ENCODE measurements around the gene TK2. TPM values are rescaled to one million over a fixed set of nuclear protein-coding genes. Genes with fewer than 3 reads are reported as not detected.

Gene TK2
- total and polyA plus RNA-seq, 9 of the 15 experiments (the other 6 are each of a cell fraction or from before 2014, with no cell fraction given): 1.1 to 10.2 (median 5.3) TPM

DNA sequence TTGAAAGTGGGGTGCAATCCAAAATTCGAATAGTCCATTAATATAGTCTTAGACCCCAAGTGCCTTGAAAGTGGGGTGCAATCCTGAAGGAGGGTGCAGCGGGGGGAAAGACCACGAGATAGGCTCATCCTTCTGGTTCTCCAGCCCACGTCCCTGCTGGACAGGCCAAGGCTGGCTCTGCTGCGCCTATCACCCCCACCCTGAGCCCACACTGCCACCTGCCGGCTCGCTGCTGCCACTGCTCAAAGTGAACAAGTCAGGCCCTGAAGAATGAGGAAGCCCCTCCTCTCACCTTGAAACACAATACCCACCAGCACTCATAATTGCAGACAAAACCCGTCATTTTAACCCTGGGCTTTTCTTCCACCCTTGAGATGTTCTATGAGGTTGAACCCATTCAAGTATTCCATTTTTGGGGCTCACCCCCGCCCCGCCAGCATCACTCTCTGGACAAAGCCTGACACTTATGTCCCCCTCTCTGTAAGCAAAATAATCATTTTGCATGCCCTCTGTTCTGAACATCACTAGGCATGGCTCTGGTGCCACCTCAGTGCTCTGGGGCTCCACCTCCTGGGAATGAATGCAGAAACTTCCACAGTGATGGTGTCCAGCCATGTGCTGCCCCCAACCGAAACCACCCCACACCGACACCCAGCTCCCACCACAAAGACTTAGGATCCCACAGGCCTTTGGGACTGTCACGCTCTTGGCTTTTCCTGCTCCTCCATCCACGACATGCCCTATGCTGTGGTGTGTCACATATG lies 66.1 kb downstream of the TK2 start (continued):
- TF ChIP-seq, protein P1, sequence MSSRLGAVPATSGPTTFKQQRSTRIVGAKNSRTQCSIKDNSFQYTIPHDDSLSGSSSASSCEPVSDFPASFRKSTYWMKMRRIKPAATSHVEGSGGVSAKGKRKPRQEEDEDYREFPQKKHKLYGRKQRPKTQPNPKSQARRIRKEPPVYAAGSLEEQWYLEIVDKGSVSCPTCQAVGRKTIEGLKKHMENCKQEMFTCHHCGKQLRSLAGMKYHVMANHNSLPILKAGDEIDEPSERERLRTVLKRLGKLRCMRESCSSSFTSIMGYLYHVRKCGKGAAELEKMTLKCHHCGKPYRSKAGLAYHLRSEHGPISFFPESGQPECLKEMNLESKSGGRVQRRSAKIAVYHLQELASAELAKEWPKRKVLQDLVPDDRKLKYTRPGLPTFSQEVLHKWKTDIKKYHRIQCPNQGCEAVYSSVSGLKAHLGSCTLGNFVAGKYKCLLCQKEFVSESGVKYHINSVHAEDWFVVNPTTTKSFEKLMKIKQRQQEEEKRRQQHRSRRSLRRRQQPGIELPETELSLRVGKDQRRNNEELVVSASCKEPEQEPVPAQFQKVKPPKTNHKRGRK (tag; IDR thresholded peaks at IDR 0.05): no peak
- TF ChIP-seq ZNF639 (CRISPR knock-in tag; conservative IDR thresholded peaks at IDR 0.05 in 1 of 2, IDR thresholded peaks at IDR 0.05 in 1 of 2): no peak
- TF ChIP-seq CC2D1A (IDR thresholded peaks at IDR 0.05): peak; percentile 61; the same call in 1 of the 2 replicates
- TF ChIP-seq NR2C1 (IDR thresholded peaks at IDR 0.05): no peak
- no peak for TF ChIP-seq NR2C1 (tag; IDR thresholded peaks at IDR 0.05)
- TF ChIP-seq ZC3H11A (IDR thresholded peaks at IDR 0.05; ENCODE audit: low read depth, low read length): peak; percentile 64; the same call in 1 of the 2 replicates
- no peak for TF ChIP-seq BCOR (IDR thresholded peaks at IDR 0.05)
- peak; percentile 65 to 74 for TF ChIP-seq MAZ (CRISPR knock-in tag; conservative IDR thresholded peaks at IDR 0.05 in 1 of 2, IDR thresholded peaks at IDR 0.05 in 1 of 2)
- TF ChIP-seq MTF1 (CRISPR knock-in tag; IDR thresholded peaks at IDR 0.05; ENCODE audit: borderline replicate concordance): no peak
- TF ChIP-seq TAF7 (tag; IDR thresholded peaks at IDR 0.05): no peak
- TF ChIP-seq VEZF1 (CRISPR knock-in tag; IDR thresholded peaks at IDR 0.05): peak; percentile 42
- TF ChIP-seq STAG1 (CRISPR knock-in tag; IDR thresholded peaks at IDR 0.05; ENCODE audit: borderline replicate concordance): peak; percentile 46; the same call in 1 of the 2 replicates
- no peak for TF ChIP-seq E2F6 (IDR thresholded peaks at IDR 0.05; ENCODE audit: borderline replicate concordance in 1 of 2, extremely low read depth in 1 of 2, insufficient read depth in 1 of 2, insufficient read length in 1 of 2, low read depth in 1 of 2, low read length in 1 of 2, poor library complexity in 1 of 2, severe bottlenecking in 1 of 2)
- peak; percentile 91 for TF ChIP-seq SPI1 (IDR thresholded peaks at IDR 0.05; ENCODE audit: borderline replicate concordance, low read depth, low read length)
- TF ChIP-seq ARID2 (IDR thresholded peaks at IDR 0.05): peak; percentile 36; the same call in 1 of the 2 replicates
- no peak for TF ChIP-seq HINFP (tag; conservative IDR thresholded peaks at IDR 0.05; ENCODE audit: low read depth)
- TF ChIP-seq ZNF584 (CRISPR knock-in tag; IDR thresholded peaks at IDR 0.05; ENCODE audit: low read depth): no peak
- TF ChIP-seq MAFK (IDR thresholded peaks at IDR 0.05; ENCODE audit: low read length): 0 out of 2 replicates have a peak, but pooled peaks have one; percentile 9
